CD4-positive, alpha-beta T cell (primary cell): ENCODE measurements around the gene RRP12. TPM values are rescaled to one million over a fixed set of nuclear protein-coding genes. Genes with fewer than 3 reads are reported as not detected.
A peak's percentile ranks its signal among the peaks of the same experiment; 100 is the strongest.

Experiments used
- ATAC-seq: fragments of 200-7000 bp; cut with Tn5 transposase; one replicate; pipeline ENCODE4 v1.10.0; 2022; ENCODE audit warnings: mild to moderate bottlenecking; ENCODE audit not compliant: poor library complexity
- CTCF ChIA-PET: fragments of 350-600 bp; sonication (Branson Sonifier 250); formaldehyde crosslinking; loops from one replicate; lab custom pipeline; 2021; ENCODE audit warnings: antibody characterized with exemption, inconsistent platforms; lab: Charles Lee
- POLR2A ChIA-PET: fragments of 350-600 bp; sonication (Branson Sonifier 250); formaldehyde crosslinking; loops from one replicate; lab custom pipeline; 2021; ENCODE audit warnings: antibody characterized with exemption, inconsistent platforms; lab: Charles Lee
- DNase-seq, 14 experiments: peaks; one replicate each; pipeline ENCODE4 v3.0.0-alpha.2; 2013 to 2020; ENCODE audit warnings: mixed read lengths in 2 of 14
- H3K27ac ChIP-seq, 2 donors: one replicate each; pipeline versions ENCODE4 v1.5.1 to v1.7.0; 2013; ENCODE audit warnings: low read length in 2 of 2, low read depth in 1 of 2, mild to moderate bottlenecking in 1 of 2
- H3K27me3 ChIP-seq, 2 experiments: 1 replicate in 1 of 2; 2 replicates in 1 of 2; pipeline versions ENCODE4 v1.6.1 to v1.7.0; 2013; ENCODE audit warnings: low read length in 2 of 2, control low read depth in 1 of 2, mild to moderate bottlenecking in 1 of 2, moderate library complexity in 1 of 2; ENCODE audit not compliant: insufficient read depth in 2 of 2, control insufficient read depth in 1 of 2
- H3K36me3 ChIP-seq: one replicate; pipeline ENCODE4 v1.6.1; 2013; ENCODE audit warnings: low read length, control low read depth; ENCODE audit not compliant: insufficient read depth
- H3K4me1 ChIP-seq: one replicate; pipeline ENCODE4 v1.6.1; 2013; ENCODE audit warnings: low read length, control low read depth; ENCODE audit not compliant: insufficient read depth
- H3K4me3 ChIP-seq: one replicate; pipeline ENCODE4 v1.5.1; 2013; ENCODE audit warnings: mild to moderate bottlenecking, low read length, moderate library complexity
- H3K9me3 ChIP-seq, 2 experiments: 1 replicate in 1 of 2; 2 replicates in 1 of 2; pipeline versions ENCODE4 v1.6.1 to v1.7.0; 2013; ENCODE audit warnings: low read length in 2 of 2, mild to moderate bottlenecking in 2 of 2, control low read depth in 1 of 2, moderate library complexity in 1 of 2; ENCODE audit not compliant: control insufficient read depth in 1 of 2, insufficient read depth in 1 of 2
- H3K27ac Mint-ChIP-seq: one replicate; pipeline ENCODE4 v1.8.0; 2020; ENCODE audit warnings: mixed read lengths
- H3K27me3 Mint-ChIP-seq: one replicate; pipeline ENCODE4 v1.8.0; 2021; ENCODE audit warnings: mixed read lengths
- H3K36me3 Mint-ChIP-seq: one replicate; pipeline ENCODE4 v1.8.0; 2021; ENCODE audit warnings: low read depth, mixed read lengths
- H3K4me1 Mint-ChIP-seq: one replicate; pipeline ENCODE4 v1.8.0; 2021; ENCODE audit warnings: low read depth, mixed read lengths
- H3K4me3 Mint-ChIP-seq: one replicate; pipeline ENCODE4 v1.8.0; 2020; ENCODE audit warnings: mild to moderate bottlenecking, mixed read lengths
- H3K9me3 Mint-ChIP-seq: one replicate; pipeline ENCODE4 v1.8.0; 2020; ENCODE audit warnings: mixed read lengths
- intact Hi-C, 2 experiments: fragments of 100-400 bp; cut with DNase I in 1 of 2; cut with micrococcal nuclease in 1 of 2; formaldehyde crosslinking; loops; one replicate each; pipeline versions ENCODE4 v1.15.1 to v1.9.0; 2023 to 2025; cut with DNase I, micrococcal nuclease
- total RNA-seq, 174 experiments: library from RNA in 2 of 174; stranded (reverse) in 2 of 174; gene quantifications; one replicate each; pipeline ENCODE4 v1.2.3 and lab custom pipeline; 2021 to 2026
- TF ChIP-seq, protein P1 (sequence below): fragments of 200-600 bp; IDR thresholded peaks from one replicate; pipeline ENCODE4 v1.8.0; 2022; ENCODE audit warnings: antibody characterized with exemption, mild to moderate bottlenecking

RRP12 gene
- total RNA-seq, 2 experiments from 2014 or later, result 84.2 to 87.6 TPM

DNA sequence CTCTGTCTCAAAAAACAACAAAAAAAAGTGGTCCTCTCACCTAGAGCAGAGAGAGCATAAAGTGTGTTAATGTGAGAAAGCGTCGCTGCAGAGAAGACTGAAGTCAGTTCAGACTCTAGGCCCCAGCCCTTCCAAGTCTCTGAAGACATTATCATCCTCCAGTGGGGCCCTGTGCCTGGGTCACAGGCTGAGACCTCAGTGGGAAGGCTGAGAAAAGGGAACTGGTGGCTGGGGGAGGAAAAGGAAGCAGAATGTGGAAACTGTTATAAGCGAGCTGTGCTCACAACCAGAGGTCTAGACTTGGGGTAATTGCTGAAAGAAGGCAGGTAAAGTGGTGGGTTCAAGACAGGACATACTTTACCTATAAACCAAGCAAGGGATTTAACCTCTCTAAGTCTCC, 4.9 kb upstream of the RRP12 start:
- Mint-ChIP-seq H3K27ac (no peak overlapping the region), H3K9me3 (no peaks in the 10 kb centered on the region), H3K27me3 (no peaks in the 10 kb centered on the region), H3K4me1 (peaks cover 15% of the 10 kb centered on the region), H3K4me3 (no peak overlapping the region), H3K36me3 (peaks cover 2% of the 10 kb centered on the region)
- Histone ChIP-seq H3K9me3 (no peaks in the 10 kb centered on the region), H3K36me3 (no peaks in the 10 kb centered on the region), H3K4me1 (peaks cover 16% of the 10 kb centered on the region), H3K4me3 (no peak overlapping the region), H3K27ac (no peak overlapping the region), H3K27me3 (no peaks in the 10 kb centered on the region)
- TF ChIP-seq, protein P1, sequence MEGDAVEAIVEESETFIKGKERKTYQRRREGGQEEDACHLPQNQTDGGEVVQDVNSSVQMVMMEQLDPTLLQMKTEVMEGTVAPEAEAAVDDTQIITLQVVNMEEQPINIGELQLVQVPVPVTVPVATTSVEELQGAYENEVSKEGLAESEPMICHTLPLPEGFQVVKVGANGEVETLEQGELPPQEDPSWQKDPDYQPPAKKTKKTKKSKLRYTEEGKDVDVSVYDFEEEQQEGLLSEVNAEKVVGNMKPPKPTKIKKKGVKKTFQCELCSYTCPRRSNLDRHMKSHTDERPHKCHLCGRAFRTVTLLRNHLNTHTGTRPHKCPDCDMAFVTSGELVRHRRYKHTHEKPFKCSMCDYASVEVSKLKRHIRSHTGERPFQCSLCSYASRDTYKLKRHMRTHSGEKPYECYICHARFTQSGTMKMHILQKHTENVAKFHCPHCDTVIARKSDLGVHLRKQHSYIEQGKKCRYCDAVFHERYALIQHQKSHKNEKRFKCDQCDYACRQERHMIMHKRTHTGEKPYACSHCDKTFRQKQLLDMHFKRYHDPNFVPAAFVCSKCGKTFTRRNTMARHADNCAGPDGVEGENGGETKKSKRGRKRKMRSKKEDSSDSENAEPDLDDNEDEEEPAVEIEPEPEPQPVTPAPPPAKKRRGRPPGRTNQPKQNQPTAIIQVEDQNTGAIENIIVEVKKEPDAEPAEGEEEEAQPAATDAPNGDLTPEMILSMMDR, result no peak
- CTCF ChIA-PET, result interaction anchor here (1.1 to 1.4 kb wide), 3 partner anchors 10 to 21 kb away, joined by 3 to 8 read pairs (median 5); no protein-coding TSS in a partner anchor
- intact Hi-C loops, result loop anchor here (2.0 to 5.0 kb wide), 2 partner anchors 19 to 326 kb away; no protein-coding TSS in a partner anchor
- no peak for ATAC-seq
- POLR2A ChIA-PET, result no interaction called here
- DNase-seq, result peak in 3 of 14 experiments; percentile 27 to 51 (median 43)

DNA sequence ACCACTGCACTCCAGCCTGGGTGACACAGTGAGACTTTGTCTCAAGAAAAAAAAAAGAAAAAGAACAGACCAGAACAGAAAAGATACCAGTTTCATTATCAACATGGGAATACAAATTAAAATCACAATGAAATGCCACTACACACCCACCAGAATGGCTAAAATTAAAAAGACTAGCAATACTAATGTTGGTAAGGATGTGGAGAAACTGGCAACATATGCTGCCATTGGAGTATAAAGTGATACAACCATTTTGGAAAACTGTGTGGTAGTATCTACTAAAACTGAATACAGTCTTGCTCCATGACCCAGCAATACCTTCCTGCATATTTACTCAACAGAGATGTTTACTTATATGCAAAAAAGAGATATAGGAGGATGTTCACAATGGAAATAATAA, 2.9 kb upstream of the RRP12 start:
- Mint-ChIP-seq H3K9me3 (no peaks in the 10 kb centered on the region), H3K27me3 (no peaks in the 10 kb centered on the region), H3K36me3 (peaks cover 5% of the 10 kb centered on the region), H3K4me1 (peaks cover 26% of the 10 kb centered on the region), H3K4me3 (no peak overlapping the region), H3K27ac (no peak overlapping the region)
- ATAC-seq, result no peak
- POLR2A ChIA-PET, result interaction anchor here (0.6 kb wide), 1 partner anchor 79 kb away, joined by 3 read pairs; no protein-coding TSS in a partner anchor
- no peak for DNase-seq
- Histone ChIP-seq H3K36me3 (no peaks in the 10 kb centered on the region), H3K27ac (no peak overlapping the region), H3K27me3 (no peaks in the 10 kb centered on the region), H3K9me3 (no peaks in the 10 kb centered on the region), H3K4me3 (no peak overlapping the region), H3K4me1 (peaks cover 27% of the 10 kb centered on the region)
- TF ChIP-seq, protein P1, result no peak
- CTCF ChIA-PET, result no interaction called here
- intact Hi-C loops, result loop anchor here in 1 of 2 experiments (5.0 kb wide), 6 partner anchors 87 to 333 kb away; partner anchors contain the start of genes ARHGAP19, AVPI1, FRAT1 and MMS19

DNA sequence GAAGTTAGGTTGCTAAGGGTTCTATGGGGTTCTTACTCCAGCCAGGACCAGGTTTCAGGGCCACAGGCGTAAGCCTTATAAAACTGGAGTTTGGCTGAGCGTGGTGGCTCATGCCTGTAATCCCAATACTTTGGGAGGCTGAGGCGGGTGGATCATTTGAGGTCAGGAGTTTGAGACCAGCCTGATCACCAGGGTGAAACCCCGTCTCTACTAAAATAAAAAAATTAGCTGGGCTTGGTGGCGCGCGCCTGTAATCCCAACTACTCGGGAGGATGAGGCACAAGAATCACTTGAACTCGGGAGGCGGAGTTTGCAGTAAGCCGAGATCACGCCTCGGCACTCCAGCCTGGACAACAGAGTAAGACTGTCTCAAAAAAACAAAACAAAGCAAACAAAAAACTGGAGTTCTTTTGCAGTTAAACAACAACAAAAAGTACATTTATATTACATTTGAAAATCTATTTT, 347 bp upstream of the RRP12 start:
- POLR2A ChIA-PET, result interaction anchor here (0.6 to 2.6 kb wide), 17 partner anchors 9 to 285 kb away, joined by 3 to 18 read pairs (median 4); partner anchors contain the start of genes ARHGAP19, AVPI1, FRAT1 and FRAT2
- Mint-ChIP-seq H3K4me3 (peak overlapping the region; percentile 95), H3K4me1 (peaks cover 16% of the 10 kb centered on the region), H3K27ac (peak overlapping the region; percentile 89), H3K27me3 (no peaks in the 10 kb centered on the region), H3K9me3 (no peaks in the 10 kb centered on the region), H3K36me3 (peaks cover 5% of the 10 kb centered on the region)
- H3K9me3 ChIP-seq, result no peaks in the 10 kb centered on the region
- H3K4me1 ChIP-seq, result peaks cover 17% of the 10 kb centered on the region
- peak overlapping the region; percentile 81 to 97 for H3K27ac ChIP-seq
- no peak for DNase-seq
- H3K36me3 ChIP-seq, result peaks cover 2% of the 10 kb centered on the region
- intact Hi-C loops, result loop anchor here (1.0 to 5.0 kb wide), 10 partner anchors 25 to 336 kb away; partner anchors contain the start of genes ARHGAP19 (in 2 of the 2), FRAT2 (in 2 of the 2), AVPI1 (in 1 of the 2) and EXOSC1 (in 1 of the 2)
- H3K4me3 ChIP-seq, result peak overlapping the region; percentile 85
- no peaks in the 10 kb centered on the region for H3K27me3 ChIP-seq
- TF ChIP-seq, protein P1, result no peak
- CTCF ChIA-PET, result interaction anchor here (0.8 to 1.7 kb wide), 5 partner anchors 8 to 98 kb away, joined by 3 to 6 read pairs (median 3); partner anchors contain the start of gene UBTD1
- ATAC-seq, result no peak
